D721Med (cell line): ENCODE results near the gene ZNF689.

Experiments
- DNase-seq: peaks from one replicate; pipeline ENCODE4 v3.0.0; 2011; ENCODE audit warnings: low spot score; ENCODE audit not compliant: insufficient read length
- FAIRE-seq: peaks from 2 replicates; lab custom pipeline; 2011; peaks lifted over from hg19 to GRCh38; lab: Jason Lieb, UNC
- TF ChIP-seq, protein P1 (sequence below): IDR thresholded peaks from 2 replicates; pipeline ENCODE4 v1.5.1; 2012; ENCODE audit warnings: mild to moderate bottlenecking, control low read depth; ENCODE audit not compliant: insufficient read depth; ENCODE audit errors: missing control alignments

ZNF689 gene

DNA sequence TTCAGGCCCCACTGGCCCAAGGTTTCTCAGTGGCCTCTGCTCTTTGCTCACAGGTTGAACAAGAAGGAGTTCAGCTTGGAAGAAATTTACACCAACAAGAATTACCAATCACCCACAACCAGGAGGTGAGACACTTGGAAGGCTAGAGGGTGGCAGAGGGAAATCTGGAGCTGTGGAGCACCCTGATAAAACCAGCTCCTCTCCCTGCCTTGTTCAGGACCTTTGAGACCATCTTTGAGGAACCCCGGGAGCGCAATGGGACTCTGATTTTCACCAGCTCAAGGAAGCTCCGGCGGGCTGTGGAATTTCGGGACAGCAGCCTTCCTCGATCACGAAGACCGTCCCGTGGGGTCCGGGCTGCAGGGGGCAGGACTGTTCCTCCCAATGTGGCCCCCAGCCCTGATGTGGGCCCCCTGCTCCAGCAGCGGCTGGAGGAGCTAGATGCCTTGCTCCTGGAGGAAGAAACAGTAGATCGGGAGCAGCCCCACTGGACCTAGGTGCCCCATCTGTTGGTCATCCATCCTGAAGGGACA is 45.7 kb upstream of the ZNF689 start:
- DNase-seq: no peak
- TF ChIP-seq, protein P1, sequence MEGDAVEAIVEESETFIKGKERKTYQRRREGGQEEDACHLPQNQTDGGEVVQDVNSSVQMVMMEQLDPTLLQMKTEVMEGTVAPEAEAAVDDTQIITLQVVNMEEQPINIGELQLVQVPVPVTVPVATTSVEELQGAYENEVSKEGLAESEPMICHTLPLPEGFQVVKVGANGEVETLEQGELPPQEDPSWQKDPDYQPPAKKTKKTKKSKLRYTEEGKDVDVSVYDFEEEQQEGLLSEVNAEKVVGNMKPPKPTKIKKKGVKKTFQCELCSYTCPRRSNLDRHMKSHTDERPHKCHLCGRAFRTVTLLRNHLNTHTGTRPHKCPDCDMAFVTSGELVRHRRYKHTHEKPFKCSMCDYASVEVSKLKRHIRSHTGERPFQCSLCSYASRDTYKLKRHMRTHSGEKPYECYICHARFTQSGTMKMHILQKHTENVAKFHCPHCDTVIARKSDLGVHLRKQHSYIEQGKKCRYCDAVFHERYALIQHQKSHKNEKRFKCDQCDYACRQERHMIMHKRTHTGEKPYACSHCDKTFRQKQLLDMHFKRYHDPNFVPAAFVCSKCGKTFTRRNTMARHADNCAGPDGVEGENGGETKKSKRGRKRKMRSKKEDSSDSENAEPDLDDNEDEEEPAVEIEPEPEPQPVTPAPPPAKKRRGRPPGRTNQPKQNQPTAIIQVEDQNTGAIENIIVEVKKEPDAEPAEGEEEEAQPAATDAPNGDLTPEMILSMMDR: no peak
- FAIRE-seq: no peak

DNA sequence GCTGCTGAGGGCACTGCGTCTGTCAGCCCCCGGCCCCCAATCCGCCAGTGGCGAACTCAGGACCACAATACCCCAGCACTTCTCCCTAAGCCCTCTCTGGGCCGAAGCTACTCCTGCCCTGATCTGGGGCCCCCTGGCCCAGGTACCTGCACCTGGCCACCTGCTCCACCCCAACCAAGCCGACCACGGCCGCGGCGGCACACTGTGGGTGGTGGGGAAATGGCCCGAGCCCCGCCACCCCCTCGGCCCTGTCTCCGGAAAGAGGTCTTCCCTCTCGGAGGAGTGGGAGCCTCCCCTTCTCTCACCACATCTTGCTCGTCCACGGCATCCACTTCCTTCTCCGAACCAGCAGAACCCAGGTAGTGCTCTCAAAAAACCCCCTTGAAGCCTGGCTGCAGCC is 44.7 kb upstream of the ZNF689 start:
- TF ChIP-seq, protein P1: no peak
- DNase-seq (no peak), FAIRE-seq (no peak)

DNA sequence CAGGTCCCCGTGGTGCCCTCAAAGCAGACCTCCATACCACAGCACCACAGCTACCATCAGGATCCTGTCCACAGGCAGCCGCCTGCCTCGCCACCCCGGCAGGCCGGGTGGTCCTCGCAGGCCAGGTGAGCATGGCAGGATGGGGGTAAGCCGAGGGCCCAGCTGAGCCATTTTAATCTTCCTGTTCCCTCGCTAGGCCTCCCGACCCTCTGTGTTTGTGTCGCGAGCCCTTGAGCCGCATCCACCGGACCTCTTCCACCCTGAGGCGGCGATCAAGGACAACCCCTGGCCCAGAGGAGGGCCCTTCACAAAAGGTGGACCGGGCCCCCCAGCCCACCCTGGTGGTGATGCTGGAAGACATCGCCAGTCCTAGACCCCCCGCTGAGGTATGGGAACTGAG is 42.5 kb upstream of the ZNF689 start:
- no peak for FAIRE-seq
- TF ChIP-seq, protein P1: no peak
- DNase-seq: no peak

DNA sequence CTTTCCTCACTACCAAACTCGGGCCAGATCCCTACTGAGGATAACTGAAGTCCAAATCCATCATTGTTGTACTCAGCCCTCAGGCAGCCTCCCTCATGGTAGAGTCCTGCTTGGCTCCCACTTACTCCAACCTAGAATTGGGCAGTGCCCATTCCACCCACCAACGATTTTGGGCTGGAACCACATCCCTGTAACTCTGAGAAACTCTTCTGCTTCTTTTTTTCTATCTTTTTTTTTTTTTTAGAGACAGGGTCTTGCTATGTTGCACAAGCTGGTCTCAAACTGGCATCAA is 41.8 kb upstream of the ZNF689 start:
- FAIRE-seq (no peak), DNase-seq (no peak)
- TF ChIP-seq, protein P1: no peak

DNA sequence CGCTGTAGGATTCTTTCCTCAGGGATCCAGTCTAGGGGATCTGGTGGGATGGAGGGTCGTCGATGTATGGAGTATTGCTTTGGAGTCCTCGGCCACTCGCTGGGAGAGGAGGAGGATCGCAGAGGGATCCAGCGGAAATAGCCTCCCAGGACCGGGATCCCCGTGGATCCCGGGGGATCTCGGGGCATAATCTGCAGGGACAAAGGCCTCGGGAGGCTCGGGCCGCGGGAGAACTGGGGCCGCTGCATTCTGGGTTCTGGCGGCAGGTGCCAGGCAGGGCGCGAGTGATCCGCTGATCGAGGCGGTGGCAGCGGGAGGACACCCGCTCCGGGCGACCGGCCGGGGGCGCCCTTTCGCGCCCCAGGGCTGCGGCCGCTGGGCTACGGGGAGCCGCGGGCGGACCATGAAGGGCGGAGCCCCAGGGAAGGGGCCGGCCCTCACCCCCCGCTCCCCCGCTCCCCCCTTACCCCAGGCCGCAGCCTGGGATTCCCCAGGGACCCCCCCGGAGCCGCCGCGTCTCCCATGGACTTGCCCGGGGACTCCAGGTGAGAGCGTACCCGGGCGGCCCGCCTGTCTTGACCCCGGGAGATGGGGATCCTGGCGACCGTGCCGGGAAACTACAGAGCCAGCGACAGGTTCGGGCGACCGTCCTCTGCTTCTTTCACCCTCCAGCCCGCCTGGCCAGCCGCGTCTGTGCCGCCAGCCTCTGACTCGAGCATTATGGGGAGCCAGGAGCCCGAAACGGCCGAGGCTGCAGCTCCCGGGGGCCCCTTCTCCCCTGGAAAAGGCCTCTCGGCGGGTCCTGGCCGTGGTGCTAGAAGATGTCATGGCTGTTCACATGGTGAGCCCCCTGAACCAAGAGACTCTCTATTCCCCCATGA is 41.2 kb upstream of the ZNF689 start:
- DNase-seq (peak; percentile 86), FAIRE-seq (no peak)
- TF ChIP-seq, protein P1: peak; percentile 29

DNA sequence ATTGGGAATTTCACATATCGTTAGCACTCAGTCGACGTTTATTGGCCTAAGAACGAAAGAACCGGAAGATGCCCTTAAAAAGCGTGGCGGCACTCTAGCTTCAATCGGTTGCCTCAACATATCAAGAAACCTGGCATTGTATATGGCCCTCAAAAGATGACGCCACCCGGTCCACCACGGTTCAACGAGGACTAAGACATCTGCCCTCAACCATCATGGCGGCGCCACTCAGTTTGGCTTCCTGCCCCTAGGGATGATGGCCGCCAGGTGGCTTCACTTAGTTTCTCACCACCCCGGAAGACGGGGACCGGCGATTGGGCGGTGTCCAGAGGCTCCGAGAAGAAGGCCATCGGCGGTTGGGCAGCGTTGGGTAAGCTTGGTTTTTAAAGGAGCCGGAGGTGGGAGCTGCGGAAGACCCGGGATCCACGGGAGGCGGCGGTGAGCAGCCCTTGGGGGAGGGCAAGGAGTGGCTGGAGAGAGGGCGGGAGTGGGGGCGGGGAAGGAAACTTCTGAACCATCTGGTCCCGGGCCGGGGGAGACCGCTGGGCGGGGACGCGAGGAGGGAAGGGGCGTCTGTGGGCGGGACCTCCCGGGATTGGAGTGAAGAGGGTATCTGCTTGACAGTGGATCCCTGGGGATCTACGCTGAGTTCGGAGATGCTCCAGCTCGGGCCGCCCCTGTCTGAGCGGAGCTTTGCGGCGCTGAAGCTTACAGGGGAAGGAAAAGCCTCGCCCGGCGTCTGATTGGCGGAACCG is 40.4 kb upstream of the ZNF689 start, which contains the start of gene PRR14:
Gene PRR14 (plus strand): TSS at position 592 of the 755 bp plus-strand sequence. CDS start 686 bp downstream, outside the sequence.
- TF ChIP-seq, protein P1: no peak
- peak; percentile 70 for DNase-seq
- FAIRE-seq: no peak
